Measurements from ENCODE around the gene AUP1.

The AUP1 gene

GRCh38 chr2:74556831-74557370 lies 27.4 kb upstream of the AUP1 start (continued):
- TF ChIP-seq, protein P1, sequence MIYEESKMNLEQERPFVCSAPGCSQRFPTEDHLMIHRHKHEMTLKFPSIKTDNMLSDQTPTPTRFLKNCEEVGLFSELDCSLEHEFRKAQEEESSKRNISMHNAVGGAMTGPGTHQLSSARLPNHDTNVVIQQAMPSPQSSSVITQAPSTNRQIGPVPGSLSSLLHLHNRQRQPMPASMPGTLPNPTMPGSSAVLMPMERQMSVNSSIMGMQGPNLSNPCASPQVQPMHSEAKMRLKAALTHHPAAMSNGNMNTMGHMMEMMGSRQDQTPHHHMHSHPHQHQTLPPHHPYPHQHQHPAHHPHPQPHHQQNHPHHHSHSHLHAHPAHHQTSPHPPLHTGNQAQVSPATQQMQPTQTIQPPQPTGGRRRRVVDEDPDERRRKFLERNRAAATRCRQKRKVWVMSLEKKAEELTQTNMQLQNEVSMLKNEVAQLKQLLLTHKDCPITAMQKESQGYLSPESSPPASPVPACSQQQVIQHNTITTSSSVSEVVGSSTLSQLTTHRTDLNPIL (CRISPR knock-in tag; IDR thresholded peaks at IDR 0.05; ENCODE audit: low read depth) = no peak
- no peak for TF ChIP-seq SNAI2 (CRISPR knock-in tag; IDR thresholded peaks at IDR 0.05)
- no peak for TF ChIP-seq TOX (CRISPR knock-in tag; IDR thresholded peaks at IDR 0.05; ENCODE audit: borderline replicate concordance)

- ATAC-seq = no peak
- TF ChIP-seq ZC3H10 (CRISPR knock-in tag; IDR thresholded peaks at IDR 0.05) (no peak), POU6F1 (CRISPR knock-in tag; IDR thresholded peaks at IDR 0.05; ENCODE audit: borderline replicate concordance, low read depth) (no peak), ESRRG (CRISPR knock-in tag; IDR thresholded peaks at IDR 0.05) (no peak), TCF4 (CRISPR knock-in tag; IDR thresholded peaks at IDR 0.05; ENCODE audit: borderline replicate concordance) (no peak), ISL1 (CRISPR knock-in tag; IDR thresholded peaks at IDR 0.05) (no peak)
- TF ChIP-seq, protein P2, sequence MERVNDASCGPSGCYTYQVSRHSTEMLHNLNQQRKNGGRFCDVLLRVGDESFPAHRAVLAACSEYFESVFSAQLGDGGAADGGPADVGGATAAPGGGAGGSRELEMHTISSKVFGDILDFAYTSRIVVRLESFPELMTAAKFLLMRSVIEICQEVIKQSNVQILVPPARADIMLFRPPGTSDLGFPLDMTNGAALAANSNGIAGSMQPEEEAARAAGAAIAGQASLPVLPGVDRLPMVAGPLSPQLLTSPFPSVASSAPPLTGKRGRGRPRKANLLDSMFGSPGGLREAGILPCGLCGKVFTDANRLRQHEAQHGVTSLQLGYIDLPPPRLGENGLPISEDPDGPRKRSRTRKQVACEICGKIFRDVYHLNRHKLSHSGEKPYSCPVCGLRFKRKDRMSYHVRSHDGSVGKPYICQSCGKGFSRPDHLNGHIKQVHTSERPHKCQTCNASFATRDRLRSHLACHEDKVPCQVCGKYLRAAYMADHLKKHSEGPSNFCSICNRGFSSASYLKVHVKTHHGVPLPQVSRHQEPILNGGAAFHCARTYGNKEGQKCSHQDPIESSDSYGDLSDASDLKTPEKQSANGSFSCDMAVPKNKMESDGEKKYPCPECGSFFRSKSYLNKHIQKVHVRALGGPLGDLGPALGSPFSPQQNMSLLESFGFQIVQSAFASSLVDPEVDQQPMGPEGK (CRISPR knock-in tag; IDR thresholded peaks at IDR 0.05; ENCODE audit: borderline replicate concordance) = no peak
These were observed 26.7 kb upstream of the AUP1 start for GRCh38 chr2:74556159-74556558.

GRCh38 chr2:74555610-74556103 lies 26.2 kb upstream of the AUP1 start:
- no peak for TF ChIP-seq ZFP30 (CRISPR knock-in tag; IDR thresholded peaks at IDR 0.05)
- no peak for TF ChIP-seq BACH2 (CRISPR knock-in tag; IDR thresholded peaks at IDR 0.05; ENCODE audit: borderline replicate concordance)
- no peak for TF ChIP-seq TOX (CRISPR knock-in tag; IDR thresholded peaks at IDR 0.05; ENCODE audit: borderline replicate concordance)
- TF ChIP-seq ZNF8 (CRISPR knock-in tag; IDR thresholded peaks at IDR 0.05) = no peak
- no peak for TF ChIP-seq ZC3H10 (CRISPR knock-in tag; IDR thresholded peaks at IDR 0.05)
- TF ChIP-seq PPARA (CRISPR knock-in tag; IDR thresholded peaks at IDR 0.05; ENCODE audit: borderline replicate concordance) = no peak
- no peak for TF ChIP-seq ESRRG (CRISPR knock-in tag; IDR thresholded peaks at IDR 0.05)
- TF ChIP-seq ZNF70 (CRISPR knock-in tag; IDR thresholded peaks at IDR 0.05) = no peak
- TF ChIP-seq ARNTL (CRISPR knock-in tag; IDR thresholded peaks at IDR 0.05; ENCODE audit: borderline replicate concordance, low read depth) = no peak
- no peak for TF ChIP-seq CSDC2 (CRISPR knock-in tag; IDR thresholded peaks at IDR 0.05)
- no peak for ATAC-seq

- ATAC-seq = peak; percentile 42
- TF ChIP-seq GLIS3 (CRISPR knock-in tag; IDR thresholded peaks at IDR 0.05) (no peak), OSR1 (CRISPR knock-in tag; IDR thresholded peaks at IDR 0.05) (no peak), ESRRG (CRISPR knock-in tag; IDR thresholded peaks at IDR 0.05) (no peak), PPARA (CRISPR knock-in tag; IDR thresholded peaks at IDR 0.05; ENCODE audit: borderline replicate concordance) (no peak), ARNTL (CRISPR knock-in tag; IDR thresholded peaks at IDR 0.05; ENCODE audit: borderline replicate concordance, low read depth) (no peak), ZFP3 (CRISPR knock-in tag; IDR thresholded peaks at IDR 0.05) (no peak), ZFP30 (CRISPR knock-in tag; IDR thresholded peaks at IDR 0.05) (no peak), TCF4 (CRISPR knock-in tag; IDR thresholded peaks at IDR 0.05; ENCODE audit: borderline replicate concordance) (no peak), SNAI2 (CRISPR knock-in tag; IDR thresholded peaks at IDR 0.05) (no peak), ZC3H10 (CRISPR knock-in tag; IDR thresholded peaks at IDR 0.05) (no peak), ZNF8 (CRISPR knock-in tag; IDR thresholded peaks at IDR 0.05) (no peak), TSHZ2 (CRISPR knock-in tag; IDR thresholded peaks at IDR 0.05) (no peak)
- TF ChIP-seq, protein P1 (CRISPR knock-in tag; IDR thresholded peaks at IDR 0.05; ENCODE audit: low read depth) = no peak
- TF ChIP-seq, protein P2 (CRISPR knock-in tag; IDR thresholded peaks at IDR 0.05; ENCODE audit: borderline replicate concordance) = no peak
- TF ChIP-seq, protein P3, sequence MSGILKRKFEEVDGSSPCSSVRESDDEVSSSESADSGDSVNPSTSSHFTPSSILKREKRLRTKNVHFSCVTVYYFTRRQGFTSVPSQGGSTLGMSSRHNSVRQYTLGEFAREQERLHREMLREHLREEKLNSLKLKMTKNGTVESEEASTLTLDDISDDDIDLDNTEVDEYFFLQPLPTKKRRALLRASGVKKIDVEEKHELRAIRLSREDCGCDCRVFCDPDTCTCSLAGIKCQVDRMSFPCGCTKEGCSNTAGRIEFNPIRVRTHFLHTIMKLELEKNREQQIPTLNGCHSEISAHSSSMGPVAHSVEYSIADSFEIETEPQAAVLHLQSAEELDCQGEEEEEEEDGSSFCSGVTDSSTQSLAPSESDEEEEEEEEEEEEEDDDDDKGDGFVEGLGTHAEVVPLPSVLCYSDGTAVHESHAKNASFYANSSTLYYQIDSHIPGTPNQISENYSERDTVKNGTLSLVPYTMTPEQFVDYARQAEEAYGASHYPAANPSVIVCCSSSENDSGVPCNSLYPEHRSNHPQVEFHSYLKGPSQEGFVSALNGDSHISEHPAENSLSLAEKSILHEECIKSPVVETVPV (CRISPR knock-in tag; IDR thresholded peaks at IDR 0.05) = no peak
These were observed 25.5 kb upstream of the AUP1 start for GRCh38 chr2:74554820-74555531.

All from SK-N-SH treated with all-trans-retinoic acid at 6 μM for 48 hours (cell line).